Vagina (tissue), 2 donors: ENCODE measurements around the gene C3.

Source experiments
- POLR2A ChIP-seq, 2 donors: fragments of 450-650 bp; IDR thresholded peaks; one replicate each; pipeline ENCODE4 v1.6.1; 2017; ENCODE audit warnings: antibody characterized with exemption in 2 of 2, mild to moderate bottlenecking in 2 of 2, moderate library complexity in 2 of 2
- TF ChIP-seq, protein P1 (sequence below), 3 experiments: fragments of 450-650 bp in 2 of 3; fragments of 200-600 bp in 1 of 3; sonication (generic) in 1 of 3; IDR thresholded peaks; one replicate each; pipeline ENCODE4 v1.5.1; 2017 to 2019; ENCODE audit warnings: antibody characterized with exemption in 3 of 3, mild to moderate bottlenecking in 2 of 3, moderate library complexity in 2 of 3

DNA sequence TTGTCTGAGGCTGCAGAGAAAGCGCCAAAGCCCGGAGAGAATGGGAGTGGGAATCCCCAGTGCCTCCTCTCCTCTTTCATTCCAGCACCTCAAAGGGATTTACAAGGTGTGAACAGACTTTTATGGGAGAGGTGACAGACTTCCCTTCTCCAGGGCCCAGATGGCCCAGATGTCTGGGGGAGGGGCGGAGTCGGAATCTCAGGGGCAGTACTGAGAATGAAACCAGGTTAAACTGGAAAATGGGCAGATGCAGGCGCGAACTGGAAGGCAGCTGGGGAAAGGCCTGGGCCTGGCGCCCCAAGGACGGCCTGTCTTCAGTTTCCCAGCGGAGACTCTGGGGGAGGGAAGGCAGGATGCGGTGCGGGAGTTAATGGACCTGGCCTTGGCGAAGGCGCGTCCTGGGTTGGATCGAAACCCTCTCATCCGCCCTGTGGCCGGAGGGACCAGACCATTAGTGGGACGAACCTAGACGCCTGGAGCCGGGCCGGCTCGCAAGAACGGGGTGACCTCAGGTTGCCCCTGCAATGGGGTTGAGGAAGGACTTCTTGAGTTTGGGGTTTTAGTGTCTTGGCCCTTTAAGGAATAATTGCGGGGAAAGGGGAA is 18.4 kb upstream of the C3 start:
- TF ChIP-seq, protein P1, sequence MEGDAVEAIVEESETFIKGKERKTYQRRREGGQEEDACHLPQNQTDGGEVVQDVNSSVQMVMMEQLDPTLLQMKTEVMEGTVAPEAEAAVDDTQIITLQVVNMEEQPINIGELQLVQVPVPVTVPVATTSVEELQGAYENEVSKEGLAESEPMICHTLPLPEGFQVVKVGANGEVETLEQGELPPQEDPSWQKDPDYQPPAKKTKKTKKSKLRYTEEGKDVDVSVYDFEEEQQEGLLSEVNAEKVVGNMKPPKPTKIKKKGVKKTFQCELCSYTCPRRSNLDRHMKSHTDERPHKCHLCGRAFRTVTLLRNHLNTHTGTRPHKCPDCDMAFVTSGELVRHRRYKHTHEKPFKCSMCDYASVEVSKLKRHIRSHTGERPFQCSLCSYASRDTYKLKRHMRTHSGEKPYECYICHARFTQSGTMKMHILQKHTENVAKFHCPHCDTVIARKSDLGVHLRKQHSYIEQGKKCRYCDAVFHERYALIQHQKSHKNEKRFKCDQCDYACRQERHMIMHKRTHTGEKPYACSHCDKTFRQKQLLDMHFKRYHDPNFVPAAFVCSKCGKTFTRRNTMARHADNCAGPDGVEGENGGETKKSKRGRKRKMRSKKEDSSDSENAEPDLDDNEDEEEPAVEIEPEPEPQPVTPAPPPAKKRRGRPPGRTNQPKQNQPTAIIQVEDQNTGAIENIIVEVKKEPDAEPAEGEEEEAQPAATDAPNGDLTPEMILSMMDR (IDR thresholded peaks at IDR 0.05), result no peak
- no peak for TF ChIP-seq POLR2A (IDR thresholded peaks at IDR 0.05)
